NCI-H1417 (cell line): ENCODE data around the gene NMT2.
"Not testable (repeated sequence)": the region's sequence is repeated elsewhere in the genome, so short reads cannot be mapped to it uniquely, and the experiment has no call there.

ENCODE experiments used
- DNase-seq, 3 experiments: peaks; one replicate each; lab custom pipeline; 2025; lab: John Stamatoyannopoulos, UW

The NMT2 gene

GRCh38 chr10:15168291-15168785 is at the start of gene NMT2:
Gene NMT2, minus strand, starts transcription at chr10:15168693. Its CDS starts 81 bp downstream, at chr10:15168612.
- peak; percentile 74 to 88 (median 79) for DNase-seq

- no peak for DNase-seq
Measured at GRCh38 chr10:15216700-15217099, 48.2 kb upstream of the NMT2 start.

- no peak for DNase-seq
Measured at GRCh38 chr10:15214237-15214636, 45.7 kb upstream of the NMT2 start.

GRCh38 chr10:15213461-15213861 is 45.0 kb upstream of the NMT2 start:
- no peak for DNase-seq

GRCh38 chr10:15211464-15211979 is 43.0 kb upstream of the NMT2 start:
- no peak for DNase-seq

- no peak for DNase-seq
Measured at GRCh38 chr10:15210521-15210920, 42.0 kb upstream of the NMT2 start.

GRCh38 chr10:15209827-15210509 is 41.5 kb upstream of the NMT2 start:
- peak; percentile 45 to 80 (median 69) for DNase-seq

GRCh38 chr10:15208221-15208620 is 39.7 kb upstream of the NMT2 start:
- no peak for DNase-seq

- not testable (repeated sequence) for DNase-seq
Measured at GRCh38 chr10:15207410-15207809, 38.9 kb upstream of the NMT2 start.

- DNase-seq: no peak
Measured at GRCh38 chr10:15202639-15203038, 34.1 kb upstream of the NMT2 start.

GRCh38 chr10:15202301-15202621 is 33.8 kb upstream of the NMT2 start:
- not testable (repeated sequence) for DNase-seq

GRCh38 chr10:15201589-15202300 is 33.3 kb upstream of the NMT2 start:
- no peak for DNase-seq

- DNase-seq: no peak
Measured at GRCh38 chr10:15200626-15201025, 32.1 kb upstream of the NMT2 start.

GRCh38 chr10:15197911-15198310 is 29.4 kb upstream of the NMT2 start:
- DNase-seq: no peak

- no peak for DNase-seq
Measured at GRCh38 chr10:15197276-15197675, 28.8 kb upstream of the NMT2 start.

- DNase-seq: no peak
Measured at GRCh38 chr10:15196021-15196834, 27.7 kb upstream of the NMT2 start.

- no peak for DNase-seq
Measured at GRCh38 chr10:15189133-15189885, 20.8 kb upstream of the NMT2 start.

- DNase-seq: no peak
Measured at GRCh38 chr10:15188603-15189002, 20.1 kb upstream of the NMT2 start.

- DNase-seq: no peak
Measured at GRCh38 chr10:15183689-15184481, 15.4 kb upstream of the NMT2 start.

- DNase-seq: no peak
Measured at GRCh38 chr10:15182540-15183207, 14.2 kb upstream of the NMT2 start.
